Prostate gland (tissue), 2 donors: ENCODE measurements around the gene ABLIM1.
A peak's percentile ranks its signal among the peaks of the same experiment; 100 is the strongest.

ENCODE experiments used
- CTCF ChIP-seq, 4 experiments: fragments of 200-600 bp in 2 of 4; fragments of 450-650 bp in 2 of 4; sonication (generic) in 2 of 4; IDR thresholded peaks; 1 replicate in 3 of 4; 2 replicates in 1 of 4; pipeline ENCODE4 v1.5.1; 2016 to 2019; ENCODE audit warnings: antibody characterized with exemption in 4 of 4, mild to moderate bottlenecking in 2 of 4, moderate library complexity in 2 of 4
- POLR2A ChIP-seq: fragments of 450-650 bp; IDR thresholded peaks from one replicate; pipeline ENCODE4 v1.6.1; 2016; ENCODE audit warnings: antibody characterized with exemption, mild to moderate bottlenecking
- POLR2AphosphoS5 ChIP-seq: sonication (generic); formaldehyde crosslinking; IDR thresholded peaks from one replicate; pipeline ENCODE4 v1.6.1; 2017; ENCODE audit warnings: antibody characterized with exemption

DNA sequence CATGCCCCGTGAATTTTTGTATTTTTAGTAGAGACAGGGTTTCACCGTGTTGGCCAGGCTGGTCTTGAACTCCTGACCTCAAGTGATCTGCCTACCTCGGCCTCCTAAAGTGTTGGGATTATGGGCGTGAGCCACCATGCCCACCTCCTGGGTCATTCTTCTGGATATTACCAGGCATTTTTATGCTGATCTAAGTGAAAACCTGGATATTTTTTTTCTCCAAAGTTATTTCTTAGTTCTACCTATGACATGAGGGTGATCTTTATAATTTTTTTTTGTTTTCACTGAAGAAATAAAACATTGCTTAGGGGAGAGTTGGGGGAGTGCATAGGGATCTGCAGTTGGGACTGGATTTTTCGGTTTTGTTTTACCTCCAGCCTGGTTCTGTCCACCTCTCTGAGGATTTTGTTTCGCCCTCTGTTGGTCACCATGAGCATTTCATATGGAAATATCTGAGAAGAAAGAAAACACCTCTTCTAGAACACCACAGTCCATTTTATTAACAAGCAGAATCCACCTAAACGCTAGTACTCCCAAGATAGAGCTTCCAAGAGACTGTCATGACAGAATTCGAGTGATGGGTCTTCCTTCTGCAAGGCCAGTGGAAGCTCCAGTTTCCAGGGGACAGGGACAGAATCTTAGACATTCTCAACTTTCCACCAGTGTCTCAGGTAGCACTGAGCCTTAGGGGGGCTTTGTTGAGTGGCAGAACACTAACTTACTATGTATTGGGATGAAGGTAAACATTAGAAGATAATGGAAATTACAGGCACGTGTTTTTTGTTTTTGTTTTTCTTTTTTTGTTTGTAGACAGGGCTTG lies 220.4 kb downstream of the ABLIM1 start:
- TF ChIP-seq CTCF (IDR thresholded peaks at IDR 0.05), result peak in 3 of 4 experiments; percentile 44 to 68 (median 66)
- no peak for TF ChIP-seq POLR2AphosphoS5
- no peak for TF ChIP-seq POLR2A
